ENCODE data around the gene ZCCHC2. TPM values are rescaled to one million over a fixed set of nuclear protein-coding genes. Genes with fewer than 3 reads are reported as not detected.
A peak's percentile ranks its signal among the peaks of the same experiment; 100 is the strongest.

The ZCCHC2 gene
- polyA plus RNA-seq, 3 donors = 12.3 to 17.6 (median 15.1) TPM

DNA sequence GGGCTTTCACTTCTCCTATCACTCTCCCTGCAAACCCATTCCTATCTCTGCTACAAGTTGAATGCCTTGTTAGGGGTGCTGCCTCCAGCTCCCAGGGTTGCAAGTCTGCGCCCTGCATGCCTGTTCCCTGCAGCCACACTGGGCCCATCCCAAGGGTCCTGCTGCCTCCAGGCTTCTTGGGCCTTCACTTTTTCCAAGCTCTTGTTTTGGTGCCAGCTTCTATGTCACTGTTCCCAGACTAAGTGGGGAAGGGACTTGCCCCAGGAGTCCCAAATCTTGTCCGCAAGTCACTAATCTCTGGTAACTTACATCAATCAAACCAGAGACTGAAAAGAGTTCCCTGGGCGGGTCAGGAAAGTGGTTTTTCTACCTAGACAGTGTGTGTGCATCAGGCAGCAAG lies 65.4 kb downstream of the ZCCHC2 start:
- DNase-seq (ENCODE audit: extremely low read depth in 1 of 11, low read depth in 9 of 11, low spot score in 4 of 11) = no peak

DNA sequence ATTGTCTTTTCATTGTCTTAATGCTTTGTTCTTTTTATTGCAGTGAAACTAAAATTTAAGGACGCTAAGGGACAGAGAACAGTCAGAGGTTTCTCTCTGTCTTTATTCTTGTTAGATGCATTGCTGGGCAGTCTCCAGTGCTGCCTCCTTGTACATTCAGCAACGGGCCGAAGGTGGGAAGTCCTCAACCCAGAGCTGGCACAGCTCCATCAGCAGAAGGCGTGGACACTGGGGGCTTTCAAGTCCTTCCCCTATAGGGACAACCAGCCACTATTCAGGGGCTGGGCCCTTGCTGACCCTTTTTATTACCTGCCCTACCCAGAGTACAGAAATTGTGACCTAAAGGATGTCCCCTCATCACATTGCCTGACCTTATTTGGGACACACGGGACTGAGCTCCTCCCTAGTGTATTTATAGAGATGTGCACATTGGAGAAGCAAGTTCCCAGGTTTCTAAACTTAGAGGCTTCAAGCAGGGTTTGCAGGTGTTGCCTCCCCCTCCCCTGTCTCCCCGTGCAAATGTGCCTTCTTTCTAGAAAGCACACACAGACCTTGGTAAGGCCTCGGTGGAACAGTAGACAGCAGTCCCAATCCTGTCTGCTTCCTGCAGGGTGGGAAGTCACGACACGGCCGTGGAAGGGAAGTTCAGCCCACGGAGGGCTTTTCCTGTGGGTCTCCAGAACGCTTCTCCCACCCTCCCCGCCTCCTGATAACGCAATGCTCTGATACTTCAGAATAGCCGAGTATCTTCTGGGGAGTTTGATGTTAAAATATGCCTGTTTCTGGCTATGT lies 68.2 kb downstream of the ZCCHC2 start:
- DNase-seq (ENCODE audit: extremely low read depth in 1 of 11, low read depth in 9 of 11, low spot score in 4 of 11) = no peak

DNA sequence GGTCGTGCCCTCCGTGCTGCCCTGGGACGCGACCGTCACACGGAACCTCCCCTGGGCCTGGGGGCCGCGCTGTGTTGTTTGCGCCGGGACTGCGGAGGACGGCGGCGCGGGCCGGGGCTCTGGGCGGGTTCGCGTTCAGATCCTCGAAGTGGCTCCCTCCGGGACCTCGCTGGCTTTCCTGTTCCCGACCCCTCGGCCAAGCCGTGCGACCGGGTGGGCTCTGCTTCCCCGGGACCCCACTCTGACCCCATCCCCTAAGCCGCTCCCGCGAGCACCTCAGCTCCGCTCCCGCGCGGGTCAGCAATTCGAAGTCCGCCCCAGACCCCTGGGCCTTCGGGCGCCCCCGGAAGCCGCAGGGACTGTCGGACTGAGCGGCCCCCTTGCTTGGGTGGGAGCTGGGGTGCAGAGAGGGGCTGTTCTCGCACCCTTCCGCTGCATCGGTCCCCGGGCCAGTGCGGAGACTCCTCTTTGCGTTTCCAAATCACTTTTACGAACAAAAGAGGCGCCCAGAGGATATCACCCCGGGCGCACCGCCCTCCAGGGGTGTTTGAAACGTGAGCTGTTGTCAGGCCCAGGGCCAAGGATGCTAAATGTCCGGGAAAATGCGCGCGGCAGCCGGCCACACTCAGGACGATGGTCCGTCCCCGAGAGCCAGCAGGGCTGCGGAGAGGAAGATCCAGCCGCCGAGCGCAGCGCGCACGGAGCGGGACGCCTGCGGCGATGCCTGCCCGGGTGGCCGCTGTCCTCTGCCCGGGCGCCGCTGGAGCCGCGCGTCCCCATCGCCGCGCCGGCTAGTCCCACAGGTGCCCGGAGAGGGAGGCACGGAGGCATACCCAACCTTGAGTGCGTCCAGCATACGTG lies 73.5 kb downstream of the ZCCHC2 start:
- DNase-seq (ENCODE audit: extremely low read depth in 1 of 11, low read depth in 9 of 11, low spot score in 4 of 11) = peak in 1 of 11 donors; percentile 42

DNA sequence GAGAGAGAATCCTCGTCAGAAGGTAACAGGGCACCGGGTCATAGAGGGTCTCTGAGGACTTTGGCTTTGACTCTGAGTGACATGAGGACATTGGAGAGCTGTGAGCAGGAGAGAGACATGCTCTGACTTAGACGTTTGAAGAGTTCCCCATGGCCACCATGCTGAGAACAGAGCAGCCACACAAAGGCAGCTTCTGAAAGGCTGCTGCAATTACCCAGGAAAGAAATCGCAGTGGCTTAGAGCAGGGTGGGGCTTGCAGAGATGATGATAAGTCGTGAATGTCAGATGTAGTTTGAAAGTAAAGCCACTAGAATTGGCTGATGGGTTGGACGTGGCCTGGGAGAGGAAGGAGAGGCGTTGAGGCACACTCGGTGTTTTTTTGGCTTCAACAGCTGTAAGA lies 79.0 kb downstream of the ZCCHC2 start:
- DNase-seq (ENCODE audit: extremely low read depth in 1 of 11, low read depth in 9 of 11, low spot score in 4 of 11) = no peak

DNA sequence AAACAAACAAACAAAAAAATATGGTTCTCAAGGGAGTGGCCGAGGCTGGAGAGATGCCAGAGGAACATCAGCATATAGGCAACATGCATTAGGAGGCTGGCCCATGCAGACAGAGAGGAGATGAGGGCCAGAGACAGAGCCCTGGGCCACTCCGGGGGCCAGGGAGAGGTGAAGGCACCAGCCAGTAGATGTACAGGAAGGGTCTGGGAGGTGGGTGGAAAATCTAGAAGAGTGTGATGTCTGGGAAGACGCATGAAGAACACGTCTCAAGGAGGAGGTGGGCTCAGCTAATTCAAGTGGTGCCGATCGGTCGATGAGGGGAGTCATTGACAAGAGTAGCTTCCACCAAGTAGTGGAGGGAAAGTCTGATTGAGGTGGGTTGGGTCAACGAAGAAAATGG lies 79.9 kb downstream of the ZCCHC2 start:
- no peak for DNase-seq (ENCODE audit: extremely low read depth in 1 of 11, low read depth in 9 of 11, low spot score in 4 of 11)

DNA sequence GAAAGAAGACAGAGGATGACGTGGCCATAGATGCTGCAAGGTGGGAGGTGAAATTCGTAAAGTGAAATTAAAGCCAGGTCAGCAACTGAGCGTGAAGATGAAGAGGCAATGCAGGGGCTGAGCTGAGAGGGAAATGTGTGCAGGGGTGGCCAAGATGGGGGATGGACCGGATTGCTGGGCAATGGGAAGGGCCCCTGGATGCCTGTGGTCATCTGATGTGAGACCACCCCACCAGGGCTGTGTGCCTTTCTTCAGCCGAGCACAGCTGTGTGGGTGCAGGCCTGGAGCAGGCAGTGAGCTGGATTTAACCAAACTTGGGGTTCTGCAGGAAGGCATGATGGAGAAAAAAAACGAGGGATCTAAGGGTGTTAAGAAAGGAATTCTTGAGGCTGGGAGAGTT lies 80.4 kb downstream of the ZCCHC2 start:
- DNase-seq (ENCODE audit: extremely low read depth in 1 of 11, low read depth in 9 of 11, low spot score in 4 of 11) = no peak

DNA sequence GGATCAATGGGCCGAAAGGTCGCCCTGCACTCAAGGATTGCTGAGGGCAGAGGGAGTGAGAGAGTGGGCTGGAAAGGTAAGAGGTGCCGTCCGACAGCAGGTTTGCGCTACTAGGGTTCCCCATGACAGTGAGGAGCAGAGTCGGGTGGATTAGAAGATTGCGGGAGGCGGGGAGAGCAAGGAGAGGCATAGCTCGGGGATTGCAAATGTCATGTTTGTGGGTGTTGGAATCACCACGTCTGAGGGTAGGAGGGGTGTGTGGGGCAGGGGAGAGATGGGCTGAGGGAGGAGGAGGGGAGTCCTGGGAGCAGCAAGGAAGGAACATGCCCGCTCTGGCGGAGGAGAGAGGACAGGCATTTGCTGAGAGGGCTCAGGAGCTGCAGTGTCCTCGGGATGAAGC lies 81.2 kb downstream of the ZCCHC2 start:
- no peak for DNase-seq (ENCODE audit: extremely low read depth in 1 of 11, low read depth in 9 of 11, low spot score in 4 of 11)

DNA sequence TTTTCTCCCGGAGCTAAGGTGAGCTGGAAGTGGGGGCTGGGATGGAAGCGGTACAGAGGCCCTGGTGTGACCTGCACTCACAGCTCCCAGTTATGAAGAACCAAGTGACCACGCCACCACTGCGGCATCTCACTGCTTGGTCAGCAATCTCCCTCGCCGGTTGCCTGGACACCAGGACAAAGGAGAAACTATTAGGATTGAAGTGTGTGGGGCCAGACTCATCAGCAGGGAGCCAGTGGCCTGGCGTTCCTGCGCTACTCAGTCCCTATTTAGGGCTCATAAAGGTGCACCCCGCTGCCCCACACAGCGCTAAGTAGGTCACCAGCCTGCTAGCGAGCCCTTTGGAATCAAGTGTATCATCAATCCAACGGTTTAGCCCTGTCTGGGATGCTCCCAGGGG lies 82.9 kb downstream of the ZCCHC2 start:
- no peak for DNase-seq (ENCODE audit: extremely low read depth in 1 of 11, low read depth in 9 of 11, low spot score in 4 of 11)

DNA sequence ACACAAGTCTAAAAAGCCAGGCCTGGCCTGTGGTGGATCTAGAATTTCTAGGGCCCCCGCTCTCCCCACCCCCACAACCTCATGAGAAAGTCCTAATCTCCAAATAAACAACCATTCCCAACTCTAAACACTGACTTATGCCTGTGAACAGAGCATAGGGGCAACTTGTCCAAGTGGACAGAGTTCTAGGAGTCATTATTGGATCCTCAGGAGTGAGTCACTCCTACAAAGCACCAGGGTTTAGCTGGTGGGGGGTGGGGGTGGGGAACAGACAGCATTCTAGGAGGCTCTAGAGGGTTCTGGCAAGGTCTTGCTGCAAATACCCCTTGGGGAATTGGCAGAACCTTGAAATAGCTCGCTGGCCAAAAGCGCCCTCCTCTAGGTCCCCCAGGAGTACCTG lies 83.3 kb downstream of the ZCCHC2 start:
- no peak for DNase-seq (ENCODE audit: extremely low read depth in 1 of 11, low read depth in 9 of 11, low spot score in 4 of 11)

DNA sequence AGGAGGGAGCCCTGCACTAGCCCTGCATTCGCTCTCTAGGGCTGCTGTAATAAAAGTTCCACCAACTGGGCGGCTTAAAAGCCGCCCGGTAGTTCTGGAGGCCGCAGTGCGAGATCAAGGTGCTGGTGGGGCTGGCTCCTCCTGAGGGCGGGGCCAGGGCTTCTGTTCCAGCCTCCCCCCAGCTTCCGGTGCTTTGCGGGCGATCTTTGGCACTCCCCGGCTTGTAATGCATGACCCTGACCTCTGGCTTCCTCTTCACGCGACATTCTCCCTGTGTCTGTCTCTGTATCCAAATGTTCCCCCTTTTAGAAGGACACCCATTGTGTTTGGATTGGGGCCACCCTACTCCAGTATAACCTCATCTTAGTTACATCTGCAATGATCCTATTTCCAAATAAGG lies 84.5 kb downstream of the ZCCHC2 start:
- no peak for DNase-seq (ENCODE audit: extremely low read depth in 1 of 11, low read depth in 9 of 11, low spot score in 4 of 11)

DNA sequence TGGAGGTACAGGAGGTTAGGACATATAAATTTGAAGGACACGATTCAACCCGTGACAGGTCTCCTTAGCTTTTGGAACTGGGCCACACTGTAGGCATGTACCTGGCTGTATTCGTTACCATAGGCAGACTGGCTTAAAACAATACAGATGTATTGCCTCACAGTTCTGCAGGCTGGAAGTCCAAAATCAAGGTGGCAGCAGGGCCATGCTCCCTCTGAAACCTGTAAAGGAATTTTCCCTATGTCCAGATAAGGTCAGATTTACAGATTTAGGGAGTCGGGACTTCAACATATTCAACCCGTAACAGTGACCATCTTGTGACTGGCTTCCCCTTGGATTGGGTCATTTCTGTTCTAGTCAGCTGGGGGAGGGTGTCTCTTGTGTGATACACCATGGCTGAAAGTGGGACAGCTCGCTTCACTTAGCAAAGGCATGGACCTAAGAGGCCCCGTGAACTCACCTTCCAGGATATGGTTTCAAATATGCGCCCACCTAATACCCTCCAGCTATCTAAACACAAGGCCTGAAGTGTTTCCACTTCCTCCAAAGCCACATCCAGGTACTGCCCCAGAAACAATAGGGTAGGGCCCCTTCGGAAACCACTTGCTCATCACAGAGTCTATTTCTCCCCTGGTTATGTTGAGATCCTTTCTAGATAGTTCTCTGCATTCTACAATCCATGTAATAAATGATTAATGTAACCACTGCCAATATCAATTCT lies 85.0 kb downstream of the ZCCHC2 start:
- DNase-seq (ENCODE audit: extremely low read depth in 1 of 11, low read depth in 9 of 11, low spot score in 4 of 11) = no peak

DNA sequence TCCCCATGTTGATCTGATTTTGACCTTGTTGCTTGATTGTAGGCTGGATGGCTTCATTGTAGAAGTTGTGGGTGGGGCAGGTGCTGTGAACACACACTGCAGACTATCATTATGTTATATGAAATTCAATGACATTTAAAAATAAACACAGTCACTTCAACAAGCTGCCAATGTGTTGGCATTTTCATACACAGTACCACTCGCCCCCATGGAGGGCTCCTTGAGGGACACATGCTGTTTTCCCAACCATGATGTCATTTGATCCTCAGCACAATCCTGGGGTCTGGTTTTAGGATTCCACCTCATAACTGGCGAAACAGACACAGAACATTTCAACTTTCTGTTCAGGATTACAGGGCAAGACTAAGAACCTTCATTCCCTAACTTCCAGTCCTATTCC lies 86.9 kb downstream of the ZCCHC2 start:
- DNase-seq (ENCODE audit: extremely low read depth in 1 of 11, low read depth in 9 of 11, low spot score in 4 of 11) = no peak

DNA sequence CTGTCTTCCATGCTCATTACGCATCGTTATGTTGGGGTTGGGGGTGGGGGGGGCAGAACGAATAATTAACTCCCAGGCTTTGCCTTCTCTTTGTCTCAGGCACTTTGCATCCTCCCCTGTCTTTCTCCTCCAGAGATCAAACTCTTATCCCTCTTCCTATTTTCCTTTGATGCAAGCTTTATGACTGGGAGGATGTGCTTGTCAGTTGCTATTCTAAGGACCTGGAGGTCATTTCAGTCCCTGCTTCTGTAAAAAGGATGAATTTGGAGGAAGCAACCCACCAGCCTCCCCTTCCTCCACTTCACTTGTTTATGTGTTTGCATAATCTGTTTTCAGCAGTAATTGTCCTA lies 87.5 kb downstream of the ZCCHC2 start:
- DNase-seq (ENCODE audit: extremely low read depth in 1 of 11, low read depth in 9 of 11, low spot score in 4 of 11) = no peak

DNA sequence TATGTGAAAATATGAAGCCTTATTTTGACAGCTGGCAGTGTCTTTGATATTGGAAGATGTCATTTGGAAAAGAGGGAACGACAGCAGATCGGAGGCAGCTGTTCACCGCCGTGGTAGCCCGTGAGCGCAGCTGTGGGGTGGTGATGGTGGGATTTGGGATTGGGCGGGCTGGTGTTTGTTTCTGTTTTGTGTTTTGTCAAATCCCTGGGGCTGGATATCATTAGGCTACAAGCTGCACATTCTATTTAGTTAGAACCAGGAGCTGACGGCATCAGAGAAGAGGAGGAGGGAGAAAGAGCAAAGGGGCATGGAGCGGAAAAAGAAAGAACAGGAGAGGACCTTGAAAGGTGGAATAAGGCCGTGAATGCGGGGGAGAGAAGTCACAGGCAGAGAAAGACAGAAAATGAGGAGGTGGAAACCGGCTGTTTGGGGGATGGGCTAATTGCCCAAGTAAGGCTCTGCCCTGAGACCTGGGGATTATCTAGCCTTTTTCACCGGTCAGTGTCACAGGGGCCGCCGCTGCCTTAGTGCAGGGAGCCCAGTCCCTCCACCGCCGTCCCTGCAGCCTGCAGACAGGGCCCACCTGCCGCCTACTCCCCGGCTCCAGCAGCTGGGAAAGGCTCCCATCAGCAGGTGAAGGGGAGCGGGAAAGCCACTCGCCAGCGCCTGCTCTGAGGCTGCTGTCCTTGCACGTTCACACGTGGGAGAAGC lies 88.0 kb downstream of the ZCCHC2 start:
- peak in 1 of 11 donors; percentile 53 for DNase-seq (ENCODE audit: extremely low read depth in 1 of 11, low read depth in 9 of 11, low spot score in 4 of 11)

DNA sequence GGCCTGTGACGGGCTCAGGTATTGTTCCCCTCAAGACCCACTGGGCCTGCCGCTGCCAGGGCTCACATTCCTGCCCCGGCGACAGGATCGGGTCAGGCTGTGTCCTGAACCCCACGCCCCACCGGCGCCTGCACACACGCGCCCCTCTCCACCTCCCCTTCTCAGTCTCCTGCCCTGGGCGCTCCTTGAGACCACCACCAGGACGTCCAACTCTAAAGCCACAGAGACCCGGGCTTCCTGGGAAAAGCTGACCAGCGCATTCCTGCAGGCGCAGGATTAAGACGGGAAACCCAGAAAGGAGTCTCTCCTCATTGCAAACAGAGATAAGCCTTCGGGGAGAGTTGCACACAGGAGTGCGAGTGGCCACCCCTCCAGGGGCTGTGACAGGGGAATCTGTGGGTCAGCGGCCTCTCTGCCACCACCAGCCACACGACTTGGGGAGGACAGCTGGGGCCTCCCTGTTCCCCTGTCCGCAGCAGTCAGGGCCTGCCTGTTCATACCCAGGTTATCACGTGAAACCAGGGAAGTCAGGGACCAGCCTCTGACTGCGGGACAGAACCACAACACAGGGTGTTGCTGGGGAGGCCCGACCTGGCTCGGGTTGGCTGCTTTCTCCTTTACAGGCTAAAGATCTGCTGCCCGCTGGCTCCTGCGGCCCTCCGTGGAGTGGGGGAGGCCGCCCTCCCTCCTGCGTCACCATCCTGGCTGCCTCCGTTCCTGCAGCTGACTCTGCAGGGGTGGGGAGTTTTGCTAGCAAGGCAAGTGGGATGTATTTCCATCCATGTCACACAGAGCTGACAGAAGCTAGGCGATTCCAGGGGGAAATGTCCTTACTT lies 88.8 kb downstream of the ZCCHC2 start:
- DNase-seq (ENCODE audit: extremely low read depth in 1 of 11, low read depth in 9 of 11, low spot score in 4 of 11) = no peak

DNA sequence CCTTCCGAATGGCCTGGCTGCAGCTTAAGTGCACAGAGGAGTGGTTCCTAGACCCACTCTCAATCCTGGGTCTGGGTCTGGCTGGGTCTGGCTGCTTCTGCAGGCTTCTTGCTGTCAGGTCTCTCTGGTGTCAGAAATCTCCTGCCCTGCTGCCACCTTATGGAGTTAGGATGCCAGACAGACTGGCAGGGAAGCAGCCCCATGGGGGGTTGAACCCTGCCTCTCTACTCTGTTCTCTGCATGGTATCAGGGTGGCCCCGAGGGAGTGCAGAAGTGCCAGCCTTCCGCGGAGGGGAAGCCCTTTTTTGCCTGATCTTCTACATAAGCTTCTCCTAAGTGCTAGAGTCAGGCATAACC lies 89.4 kb downstream of the ZCCHC2 start:
- DNase-seq (ENCODE audit: extremely low read depth in 1 of 11, low read depth in 9 of 11, low spot score in 4 of 11) = no peak

DNA sequence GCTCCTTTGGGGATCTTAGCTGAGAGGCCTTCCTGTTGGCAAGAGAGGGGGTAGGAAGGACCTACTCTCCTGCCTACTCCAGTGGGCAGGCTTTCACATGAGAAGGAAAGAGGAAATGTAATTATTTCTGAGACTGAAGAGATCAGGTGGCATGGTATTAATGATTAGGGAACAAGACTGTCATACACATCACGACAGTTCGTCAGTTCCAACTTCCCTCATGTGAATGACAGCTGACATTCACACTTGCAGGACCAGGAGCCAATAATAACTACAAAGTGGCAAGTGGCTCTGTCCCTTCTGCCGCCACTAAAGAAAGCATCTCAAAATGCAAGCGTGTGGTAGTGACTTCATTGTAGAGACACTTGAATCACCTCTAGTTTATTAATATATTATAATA lies 90.0 kb downstream of the ZCCHC2 start:
- no peak for DNase-seq (ENCODE audit: extremely low read depth in 1 of 11, low read depth in 9 of 11, low spot score in 4 of 11)

DNA sequence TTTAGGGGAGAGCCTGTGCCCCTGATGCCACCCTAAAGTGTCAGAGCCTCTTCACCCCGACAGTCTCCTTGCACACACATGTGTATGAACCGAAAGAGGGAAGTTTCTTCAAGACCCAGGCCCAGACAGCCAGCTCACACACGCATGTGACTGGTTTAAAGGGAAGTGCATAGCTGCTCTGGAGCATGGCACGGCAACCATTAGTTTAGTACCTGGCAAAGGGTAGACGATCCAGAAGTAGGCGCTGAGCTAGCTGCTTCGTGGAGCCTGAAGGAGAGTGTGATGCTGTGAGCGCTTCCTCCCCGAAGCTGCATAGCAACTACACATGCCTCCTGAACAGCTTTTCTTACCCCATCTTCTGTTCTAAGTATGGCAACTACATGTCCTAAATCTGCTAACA lies 91.7 kb downstream of the ZCCHC2 start:
- no peak for DNase-seq (ENCODE audit: extremely low read depth in 1 of 11, low read depth in 9 of 11, low spot score in 4 of 11)

Data from renal cortex interstitium (tissue), 11 donors.